ENCODE results near the gene GRM2.
A peak's percentile ranks its signal among the peaks of the same experiment; 100 is the strongest.

The GRM2 gene

DNA sequence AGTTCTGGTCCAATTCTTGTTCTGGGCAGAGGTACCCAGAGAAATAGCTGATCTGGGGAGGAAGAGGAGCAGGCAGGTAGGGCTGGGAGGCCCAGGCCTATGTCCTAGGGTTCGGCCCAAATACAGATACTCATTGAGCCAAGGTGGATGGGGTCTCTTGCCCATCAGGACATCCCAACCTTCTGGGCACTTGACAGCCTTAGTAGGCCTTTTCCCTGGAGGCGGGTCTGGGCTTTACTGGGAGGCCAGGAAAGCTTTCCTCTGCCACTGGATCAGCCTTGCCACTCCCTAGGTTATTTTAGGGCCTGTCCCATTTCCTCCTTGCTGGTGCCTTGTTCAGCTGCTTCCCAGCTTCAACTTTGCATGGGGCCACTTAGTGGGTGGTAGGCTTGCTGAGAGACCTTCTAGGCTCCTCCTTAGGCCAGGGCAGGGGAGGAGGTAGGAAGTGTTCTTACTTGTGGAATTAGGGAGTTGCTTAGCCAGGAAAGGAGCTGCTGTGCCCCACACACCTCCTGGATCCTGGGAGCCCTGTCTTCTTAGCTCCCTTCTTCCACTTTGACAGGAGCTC, 26.1 kb upstream of the GRM2 start:
- DNase-seq = no peak

DNA sequence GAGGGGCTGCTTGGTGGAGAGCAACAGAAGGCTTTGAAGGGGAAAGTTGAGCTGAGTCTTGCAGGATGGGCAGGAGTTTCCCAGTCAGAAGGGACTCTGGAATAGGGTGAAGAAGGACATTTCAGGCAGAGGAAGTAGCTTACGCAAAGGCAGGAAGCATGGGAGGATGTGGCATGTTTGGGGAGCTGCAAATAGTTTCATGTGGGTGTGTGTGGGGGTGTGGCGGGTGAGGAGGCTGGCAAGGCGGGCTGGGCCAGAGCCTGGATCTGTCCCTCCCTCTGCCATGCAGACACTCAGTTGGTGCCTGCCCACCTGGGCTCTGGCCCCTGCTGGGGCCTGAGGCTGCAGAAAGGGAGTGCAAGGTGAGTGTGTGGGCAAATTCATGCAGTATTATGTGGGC, 25.4 kb upstream of the GRM2 start:
- no peak for DNase-seq

DNA sequence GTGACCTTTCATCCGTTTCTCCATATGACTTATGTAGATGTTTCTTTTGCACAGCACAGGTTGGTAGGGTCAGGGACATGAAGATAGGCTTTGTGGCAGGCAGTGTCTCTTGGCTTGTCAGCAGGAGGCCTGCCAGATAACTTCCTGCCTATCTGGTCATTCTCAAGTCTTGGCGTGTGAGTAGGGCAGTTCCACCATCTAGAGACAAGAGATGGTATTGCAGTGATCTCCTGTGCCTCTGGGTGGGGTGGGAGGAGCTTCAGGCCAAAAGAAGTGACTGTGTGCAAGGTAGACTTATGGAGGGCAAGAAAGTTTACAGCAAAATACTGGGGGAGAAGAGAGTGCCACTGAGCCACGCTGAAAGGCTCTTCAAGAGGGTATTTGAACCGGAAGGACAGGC, 24.8 kb upstream of the GRM2 start:
- peak; percentile 73 for DNase-seq

DNA sequence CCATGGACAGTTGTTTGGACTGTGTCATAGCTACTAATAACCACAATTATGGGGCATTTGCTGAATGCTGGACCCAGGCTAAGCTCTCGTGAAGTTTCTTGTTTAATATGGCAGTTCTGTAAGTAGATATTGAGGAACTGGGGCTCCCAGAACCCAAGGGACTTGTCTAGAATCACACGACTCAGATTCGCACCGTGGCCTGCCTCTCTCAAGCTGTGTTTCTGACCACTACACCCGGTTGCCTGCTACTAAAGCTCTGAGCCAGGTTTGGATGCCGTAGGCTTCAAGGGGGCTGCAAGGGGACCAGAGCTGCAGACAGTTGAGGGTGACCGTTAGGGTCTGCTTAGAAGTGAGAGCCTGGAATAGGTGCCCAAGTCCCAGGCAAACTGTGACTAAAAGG, 24.3 kb upstream of the GRM2 start:
- no peak for DNase-seq

DNA sequence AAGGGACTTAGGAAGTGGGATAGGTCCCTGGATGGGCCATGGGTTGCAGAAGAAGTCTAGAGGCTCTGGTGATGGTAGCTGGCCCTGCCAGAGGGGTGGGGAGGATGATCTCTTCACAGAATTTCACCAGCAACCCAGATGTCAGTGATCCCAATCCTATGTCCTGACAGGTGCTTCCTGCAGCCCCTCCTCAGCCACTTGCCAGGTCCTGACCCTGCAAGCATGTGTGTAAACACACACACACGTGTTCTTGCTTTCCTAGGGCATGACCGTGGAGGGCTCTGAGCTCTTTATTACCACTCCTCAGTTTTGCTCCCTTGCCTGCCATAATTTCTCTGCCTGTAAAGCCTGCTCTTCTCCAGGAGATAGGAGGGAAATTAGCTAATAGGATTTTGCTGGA, 23.3 kb upstream of the GRM2 start:
- DNase-seq = no peak

DNA sequence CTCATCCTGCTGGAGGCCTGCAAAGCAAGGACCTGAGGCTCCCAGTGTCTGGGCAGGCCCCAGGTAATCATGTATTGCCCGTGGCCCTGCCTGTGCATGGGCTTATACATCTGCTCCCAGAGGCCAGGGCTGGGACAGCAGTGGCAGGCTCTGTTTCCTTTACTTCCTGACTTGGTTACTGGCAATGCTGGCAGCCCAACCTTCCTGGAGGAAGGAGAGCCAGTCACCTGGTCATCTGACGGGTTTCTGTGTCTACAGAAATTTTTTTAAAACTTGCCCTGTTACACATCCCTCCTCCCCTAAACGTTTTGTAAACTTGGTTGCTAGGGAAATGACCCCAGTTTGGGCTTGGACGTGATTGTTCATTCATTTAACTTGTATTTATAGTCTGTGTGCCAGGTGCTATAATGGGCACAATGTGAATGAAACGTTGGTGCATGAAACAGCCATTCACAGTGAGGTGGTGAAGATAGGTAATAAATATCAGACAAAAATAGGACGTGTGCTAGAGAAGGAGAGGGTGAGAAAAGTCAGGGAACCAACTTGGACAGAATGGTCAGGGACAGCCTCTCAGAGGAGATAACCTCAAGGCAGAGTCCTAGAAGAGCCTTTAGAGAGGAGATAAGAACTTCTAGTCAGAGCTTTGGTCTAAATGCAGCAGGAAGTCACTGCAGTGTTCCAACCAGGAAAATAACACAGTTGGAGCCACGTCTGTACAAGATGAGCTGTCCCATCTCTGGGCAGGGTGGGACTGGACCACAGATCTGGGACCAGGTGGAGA, 21.7 kb upstream of the GRM2 start:
- no peak for DNase-seq

DNA sequence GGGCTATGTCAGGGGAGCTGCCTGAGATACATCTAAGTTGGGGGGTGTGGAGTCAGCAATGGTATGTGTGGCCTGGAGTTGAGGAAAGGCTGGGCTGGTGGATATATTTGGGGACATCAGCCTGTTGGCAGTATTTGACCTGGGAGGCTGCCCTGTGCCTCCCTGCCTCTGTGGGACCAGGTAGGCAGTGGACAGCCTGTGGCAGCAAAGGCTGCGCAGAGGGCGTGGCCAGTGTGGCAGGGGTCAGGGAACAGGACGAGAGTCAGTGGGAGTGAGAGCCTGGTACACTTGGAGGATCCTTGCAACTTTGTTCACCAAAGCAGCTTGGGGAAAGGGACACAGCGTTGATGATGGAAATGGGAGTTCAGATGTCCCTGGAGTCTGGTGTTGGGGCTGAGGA, 20.8 kb upstream of the GRM2 start:
- DNase-seq = no peak

DNA sequence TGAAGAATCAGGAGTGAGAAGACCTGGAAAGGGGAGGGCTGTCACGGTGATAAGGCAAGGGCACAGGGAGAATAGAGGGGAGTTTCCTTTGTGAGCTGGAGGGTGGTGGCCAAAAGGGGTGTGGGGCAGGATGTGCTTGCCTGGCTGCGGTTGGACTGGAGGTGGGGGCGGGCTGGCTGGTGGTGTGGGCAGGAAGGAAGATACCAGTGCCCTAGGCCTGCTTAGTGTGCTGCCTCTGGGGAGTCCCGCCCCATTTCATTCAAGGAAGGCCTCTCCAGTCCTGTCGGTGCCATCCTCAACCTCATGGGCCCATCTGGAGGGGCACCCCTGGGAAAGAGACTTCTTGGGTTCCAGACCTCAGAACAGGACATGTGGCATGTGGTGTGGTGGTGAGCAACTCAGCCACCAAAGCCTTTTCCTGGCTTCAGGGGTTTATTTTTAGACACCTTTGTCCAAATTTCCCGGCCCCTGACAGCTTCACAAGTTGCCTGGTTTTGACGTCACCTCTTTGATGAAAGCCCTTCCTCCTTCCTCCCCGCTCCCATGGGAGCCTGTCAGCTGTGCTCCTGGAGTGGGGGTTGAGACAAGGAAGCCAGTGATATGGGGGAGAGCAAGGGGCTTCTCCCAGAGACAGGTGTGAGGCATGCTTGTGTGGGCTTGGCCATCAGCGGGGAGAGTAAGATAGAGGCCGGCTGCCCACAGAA, 20.2 kb upstream of the GRM2 start:
- peak; percentile 56 for DNase-seq

DNA sequence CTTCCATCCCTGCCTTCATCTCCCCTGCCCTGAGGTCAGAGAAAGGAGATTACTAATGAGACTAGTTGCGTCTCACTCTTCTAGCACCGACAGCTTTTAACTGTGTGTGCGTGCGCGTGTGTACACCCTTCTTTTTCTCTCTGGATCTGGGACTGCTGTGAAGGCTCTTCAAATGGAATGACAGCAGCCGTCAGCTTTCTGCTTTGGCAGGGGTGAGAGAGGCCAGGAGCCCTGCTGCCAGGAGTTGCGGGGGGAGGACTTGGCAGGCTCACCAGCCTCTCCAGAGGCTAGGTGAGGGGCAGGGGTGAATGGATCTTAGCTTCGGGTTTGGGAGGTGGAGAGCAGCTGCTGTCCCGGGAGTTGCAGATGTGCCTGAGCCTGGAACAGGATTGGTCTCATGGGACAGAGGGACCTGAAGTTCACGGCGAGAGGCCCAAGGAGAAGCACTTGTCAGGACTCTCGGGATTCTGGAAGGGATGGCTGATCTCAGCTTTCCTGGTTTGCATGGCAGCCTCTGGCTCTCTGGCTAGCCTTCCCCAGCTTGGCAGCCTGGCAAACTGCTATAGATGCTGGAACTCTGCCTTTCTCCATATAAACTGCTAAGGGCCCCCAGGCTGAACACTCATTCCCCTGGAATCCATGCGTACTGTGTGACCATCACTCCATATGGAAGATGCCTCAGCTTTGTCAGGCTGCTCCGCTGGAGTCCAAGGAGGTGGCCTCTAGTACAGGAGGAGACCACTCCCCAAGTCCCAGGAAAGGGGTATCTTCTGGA, 19.2 kb upstream of the GRM2 start:
- no peak for DNase-seq

DNA sequence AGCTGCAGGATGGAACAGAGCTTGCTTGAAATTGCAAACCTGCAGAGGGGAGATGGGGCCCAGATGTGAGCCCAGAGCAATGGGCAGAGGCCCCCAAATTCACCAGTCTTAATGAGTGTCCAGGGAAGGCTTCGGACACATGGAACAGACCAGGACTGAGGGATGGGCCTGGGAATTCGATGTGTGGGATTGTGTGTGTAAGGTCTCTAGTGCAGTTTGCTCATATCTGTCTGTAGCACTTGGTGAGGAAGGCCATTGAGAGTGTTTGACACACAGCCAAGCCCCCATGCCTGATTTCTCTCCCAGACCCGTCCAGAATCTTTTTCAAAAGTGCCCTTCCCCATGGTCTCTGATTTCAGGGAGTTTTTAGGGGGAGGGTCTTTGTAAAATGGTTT, 18.7 kb upstream of the GRM2 start:
- DNase-seq = no peak

DNA sequence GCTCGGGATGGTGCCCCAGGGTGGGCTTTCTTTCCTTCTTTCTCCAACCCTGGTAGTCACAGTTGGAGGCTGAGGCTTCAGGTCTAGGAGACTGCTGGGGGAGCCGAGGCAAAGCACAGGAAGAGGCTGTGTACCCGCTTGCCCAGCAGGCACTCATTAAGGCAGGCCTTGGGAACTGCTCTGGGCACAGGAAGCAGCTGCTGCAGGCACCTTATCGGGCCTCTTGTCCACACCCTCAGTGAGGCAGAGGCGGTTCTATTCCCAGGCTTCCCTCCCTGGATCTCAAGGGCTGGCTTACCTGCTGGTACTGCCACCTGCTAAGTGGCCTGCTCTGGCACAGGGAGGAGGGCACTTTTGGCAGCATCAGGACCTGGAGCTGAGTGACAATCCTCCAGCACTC, 15.8 kb upstream of the GRM2 start:
- DNase-seq = no peak

DNA sequence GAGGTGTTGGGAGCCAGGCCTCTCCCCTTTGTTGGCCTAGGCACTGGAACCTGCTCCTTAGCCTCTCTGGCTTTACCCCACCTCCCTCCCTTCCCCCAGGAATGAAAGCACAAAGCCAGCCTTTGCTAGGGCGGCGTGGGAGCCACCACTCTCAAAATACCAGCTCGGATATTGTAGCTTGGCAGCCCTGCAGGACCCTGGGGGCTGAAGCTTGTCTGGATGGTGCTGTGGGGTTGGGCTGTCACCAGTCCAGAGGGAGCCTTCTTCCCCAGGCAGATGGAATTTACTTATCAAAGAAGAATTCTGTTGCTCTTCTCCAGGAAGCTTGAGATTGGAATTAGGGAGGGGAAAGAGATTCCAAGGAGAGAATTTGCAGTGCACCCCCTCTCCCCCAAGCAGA, 14.9 kb upstream of the GRM2 start:
- no peak for DNase-seq

DNA sequence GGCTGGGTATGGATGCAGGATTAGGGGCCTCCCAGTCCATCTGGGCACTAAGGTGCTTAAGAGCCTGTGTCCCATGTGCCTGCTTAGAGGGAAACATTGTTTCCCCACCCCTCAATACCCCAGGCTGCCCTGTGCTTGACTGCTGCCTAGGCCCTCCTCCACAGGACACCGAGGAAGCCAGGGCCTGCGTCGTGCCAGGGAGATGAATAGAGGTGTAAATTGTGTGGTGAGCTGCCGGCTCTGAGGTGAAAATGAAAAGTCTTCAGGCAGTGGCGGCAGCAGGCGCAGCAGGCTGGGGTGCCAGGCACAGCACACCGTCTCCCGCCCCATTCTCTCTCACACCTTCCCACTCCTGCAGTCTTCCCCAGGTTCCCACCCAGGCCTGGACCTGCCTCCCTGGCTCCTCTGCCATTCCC, 13.9 kb upstream of the GRM2 start:
- no peak for DNase-seq

DNA sequence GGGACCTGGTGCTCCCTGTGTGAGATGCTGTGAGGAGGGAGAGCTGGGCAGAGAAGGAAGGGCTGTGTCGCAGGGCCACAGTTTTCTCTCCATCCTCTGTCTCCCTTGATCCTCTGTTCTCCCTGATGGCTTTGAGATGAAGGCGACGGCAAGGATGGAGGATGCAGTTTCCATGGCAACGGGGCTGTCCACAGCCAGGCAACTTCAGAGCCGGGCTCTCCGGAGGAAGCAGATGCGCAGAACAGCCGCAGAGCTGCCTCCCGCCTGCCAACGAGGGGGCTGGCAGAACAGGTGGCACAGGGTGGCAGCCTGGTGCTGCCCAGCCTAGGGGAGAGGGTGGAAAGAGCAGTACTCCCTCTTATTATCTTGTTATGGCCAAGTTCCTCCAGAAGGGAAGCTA, 9.9 kb upstream of the GRM2 start:
- DNase-seq = no peak

DNA sequence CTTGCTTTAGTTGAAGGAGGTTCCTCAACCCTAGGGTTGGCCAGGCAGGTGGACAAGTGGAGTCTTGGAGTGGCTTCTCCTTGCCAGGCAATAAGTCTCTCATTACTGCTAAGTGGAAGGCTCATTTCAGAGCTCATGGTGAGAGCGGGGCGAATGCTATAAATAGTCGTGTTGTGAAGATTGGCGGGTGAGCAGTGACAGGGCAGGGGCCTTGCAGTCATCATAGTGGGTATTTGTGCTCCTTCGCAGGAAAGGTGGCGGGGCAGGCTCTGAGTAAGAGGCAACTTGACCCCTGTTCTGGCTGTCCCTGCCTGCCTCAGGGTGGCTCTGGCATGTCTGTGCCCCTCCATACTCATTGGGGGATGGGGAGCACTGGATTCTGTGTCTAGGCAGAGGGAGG, 8.7 kb upstream of the GRM2 start:
- no peak for DNase-seq

DNA sequence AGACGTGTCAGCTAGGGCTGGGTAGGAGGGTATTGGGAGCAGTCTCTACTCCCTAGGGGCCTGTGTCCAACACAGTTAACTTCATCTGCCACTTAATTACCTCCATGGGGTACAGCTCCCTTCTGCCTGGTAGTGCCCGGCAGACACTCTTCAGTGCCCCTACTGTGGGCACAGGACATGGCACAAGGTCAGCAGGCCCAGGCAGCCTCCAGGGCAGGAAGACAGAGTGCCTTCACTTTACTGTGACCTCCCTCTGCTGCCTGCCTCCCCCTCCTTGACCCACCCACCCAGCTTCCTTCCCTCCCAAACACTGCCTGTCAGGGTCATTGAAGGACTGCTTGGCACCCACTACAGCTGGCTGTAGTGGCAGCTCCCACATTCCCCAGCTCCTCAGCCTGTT, 6.5 kb upstream of the GRM2 start:
- no peak for DNase-seq

DNA sequence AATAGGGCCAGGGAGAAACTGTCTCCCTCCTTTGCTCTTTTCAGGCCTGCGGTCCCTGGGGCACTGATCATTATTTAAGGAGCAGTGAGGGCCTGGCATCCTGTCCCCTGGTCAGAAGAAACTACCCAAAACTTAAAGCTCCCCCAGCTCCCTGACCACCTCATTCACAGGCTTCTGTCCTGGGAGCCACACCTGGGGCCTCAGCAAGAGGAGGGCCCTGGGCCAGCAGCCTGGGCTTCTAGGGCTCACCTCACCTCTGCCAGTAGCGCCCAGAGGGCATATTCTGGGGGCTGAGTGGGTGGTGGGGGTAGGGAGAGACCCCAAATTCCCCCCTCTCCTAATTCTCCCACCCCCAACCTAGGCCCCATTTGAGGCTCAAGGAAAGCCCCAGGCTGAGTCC, 4.7 kb upstream of the GRM2 start:
- no peak for DNase-seq

DNA sequence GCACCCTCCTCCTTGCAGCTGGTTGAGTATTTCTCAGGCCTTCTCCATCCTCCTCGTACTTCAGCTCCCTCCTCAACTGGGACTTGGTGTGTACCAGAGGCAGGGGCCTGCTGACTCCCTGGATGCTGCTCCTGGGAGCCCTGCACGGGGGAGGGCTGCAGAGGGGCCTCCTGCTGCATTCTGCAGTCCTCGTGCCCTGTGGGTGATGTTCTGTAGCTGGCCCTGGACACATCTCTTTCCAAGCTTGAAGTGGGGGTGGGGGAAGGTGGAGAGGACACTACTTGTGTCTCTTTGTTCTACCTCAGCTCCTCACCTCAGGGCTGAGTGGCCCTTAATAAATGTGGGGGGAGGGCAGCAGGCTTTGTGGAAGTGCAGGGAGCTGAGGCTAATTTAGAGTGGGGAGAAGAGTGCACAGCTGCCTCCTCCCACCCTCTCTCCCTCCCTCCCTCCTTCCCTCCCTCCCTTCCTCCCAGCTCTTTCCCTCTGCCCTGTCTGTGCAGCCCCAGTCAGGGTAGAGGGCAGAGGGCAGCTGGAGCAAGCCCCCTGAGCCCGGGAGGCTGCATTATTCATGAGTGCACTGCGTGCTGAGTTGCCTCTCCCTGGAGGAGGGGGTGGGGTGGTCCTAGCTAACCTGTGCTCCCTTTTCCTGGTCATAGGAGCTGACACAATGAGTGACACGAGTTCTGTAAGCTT, 3.7 kb upstream of the GRM2 start:
- no peak for DNase-seq

DNA sequence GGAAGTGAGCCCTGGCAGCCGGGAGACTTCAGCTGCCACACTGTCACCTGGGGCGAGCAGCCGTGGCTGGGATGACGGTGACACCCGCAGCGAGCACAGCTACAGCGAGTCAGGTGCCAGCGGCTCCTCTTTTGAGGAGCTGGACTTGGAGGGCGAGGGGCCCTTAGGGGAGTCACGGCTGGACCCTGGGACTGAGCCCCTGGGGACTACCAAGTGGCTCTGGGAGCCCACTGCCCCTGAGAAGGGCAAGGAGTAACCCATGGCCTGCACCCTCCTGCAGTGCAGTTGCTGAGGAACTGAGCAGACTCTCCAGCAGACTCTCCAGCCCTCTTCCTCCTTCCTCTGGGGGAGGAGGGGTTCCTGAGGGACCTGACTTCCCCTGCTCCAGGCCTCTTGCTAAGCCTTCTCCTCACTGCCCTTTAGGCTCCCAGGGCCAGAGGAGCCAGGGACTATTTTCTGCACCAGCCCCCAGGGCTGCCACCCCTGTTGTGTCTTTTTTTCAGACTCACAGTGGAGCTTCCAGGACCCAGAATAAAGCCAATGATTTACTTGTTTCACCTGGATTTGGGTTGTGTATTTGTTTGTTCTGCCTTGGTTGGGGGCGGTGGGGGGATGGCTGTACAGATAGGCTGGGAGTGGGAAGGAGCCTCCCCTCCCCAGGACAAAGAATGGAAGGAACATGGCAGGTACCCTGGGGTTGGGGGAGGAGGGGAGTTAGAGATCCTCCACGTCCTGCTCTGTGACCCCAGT, 2.9 kb upstream of the GRM2 start:
- DNase-seq = peak; percentile 9

DNA sequence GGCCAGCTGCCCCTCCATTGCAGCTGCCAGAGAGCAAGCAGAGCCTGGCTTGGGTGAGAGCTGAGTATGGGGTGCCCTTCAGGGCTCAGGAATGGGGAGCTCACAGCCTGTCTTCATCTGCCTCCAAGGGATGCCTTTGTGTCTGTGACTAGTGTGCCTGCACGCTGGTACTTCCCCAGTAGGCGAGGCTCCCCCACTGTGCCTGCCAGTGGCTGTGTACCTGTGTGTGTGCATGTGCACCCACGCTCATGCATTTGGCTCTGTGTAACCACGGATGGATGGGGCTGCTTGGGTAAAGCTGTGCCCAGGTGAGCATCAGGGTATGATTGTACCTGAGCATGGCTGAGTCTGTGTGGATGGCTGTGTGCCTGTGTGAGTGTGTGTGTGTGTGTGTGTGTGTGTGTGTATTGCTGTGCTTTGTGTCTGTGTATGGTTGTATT, 2.3 kb upstream of the GRM2 start:
- DNase-seq = no peak

DNA sequence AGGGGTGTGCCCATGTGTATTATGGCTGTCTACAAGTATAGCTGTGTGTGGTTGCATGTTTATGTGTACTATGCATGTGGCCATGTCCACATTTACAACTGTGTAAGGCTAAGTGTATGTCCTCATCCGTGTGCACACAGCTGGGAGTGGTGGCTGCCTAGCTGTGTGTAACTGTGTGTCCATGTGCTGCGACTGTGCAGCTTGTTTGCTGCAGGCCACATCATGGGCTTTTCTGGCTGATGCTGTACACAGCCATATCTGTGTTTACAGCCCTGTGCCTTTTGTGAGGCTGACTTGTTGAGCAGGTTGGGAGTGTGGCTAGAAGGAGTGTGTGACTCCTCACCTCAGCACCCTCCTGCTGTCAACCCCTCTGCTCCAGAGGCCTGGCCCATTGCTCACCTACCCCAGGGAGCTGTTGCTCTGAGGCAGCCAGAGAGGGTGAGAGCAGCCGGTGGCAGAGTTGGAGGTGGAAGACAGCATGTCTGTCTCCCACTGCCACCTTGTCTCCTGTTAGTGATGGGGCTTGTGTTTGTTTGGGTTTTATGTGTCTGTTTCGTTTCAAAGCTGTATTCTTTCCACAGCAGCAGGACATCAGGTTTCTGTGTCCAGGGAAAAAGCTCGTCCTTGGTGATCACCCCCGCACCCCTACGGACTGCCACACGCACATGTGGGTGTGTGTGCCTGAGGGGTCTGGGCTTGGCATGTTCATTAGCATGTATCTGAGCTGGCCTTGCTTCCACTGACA, 1.4 kb upstream of the GRM2 start:
- DNase-seq = no peak
